MCF 10A (cell line): ENCODE data around the gene KCNJ9. TPM values are rescaled to one million over a fixed set of nuclear protein-coding genes. Genes with fewer than 3 reads are reported as not detected.

Experiments used
- BruUV-seq: library from RNA; stranded (reverse); fragments of 400-500 nt; replicated peaks from 2 replicates; lab custom pipeline; 2021; lab: Mats Ljungman, UMichigan
- CTCF ChIA-PET: fragments of 300-600 bp; sonication (Branson Sonifier 250); formaldehyde crosslinking; extraction: SDS; loops from one replicate; lab custom pipeline; 2021; ENCODE audit warnings: antibody characterized with exemption, inconsistent platforms; lab: Yijun Ruan, JAX
- POLR2A ChIA-PET: fragments of 300-600, 350-650 bp; sonication (Branson Sonifier 250); formaldehyde crosslinking; extraction: SDS; loops from one replicate; lab custom pipeline; 2020; ENCODE audit warnings: antibody characterized with exemption, inconsistent platforms; lab: Yijun Ruan, JAX
- DNase-seq: peaks from one replicate; pipeline ENCODE4 v3.0.0-alpha.2; 2018; ENCODE audit not compliant: unreplicated experiment
- H3K27ac Mint-ChIP-seq: one replicate; pipeline ENCODE4 v1.8.0; 2022; ENCODE audit warnings: mild to moderate bottlenecking, low read depth, mixed read lengths; ENCODE audit not compliant: unreplicated experiment
- H3K27me3 Mint-ChIP-seq: one replicate; pipeline ENCODE4 v1.8.0; 2022; ENCODE audit warnings: mixed read lengths; ENCODE audit not compliant: insufficient read depth, unreplicated experiment
- H3K36me3 Mint-ChIP-seq: one replicate; pipeline ENCODE4 v1.8.0; 2022; ENCODE audit warnings: mild to moderate bottlenecking, moderate library complexity, mixed read lengths; ENCODE audit not compliant: insufficient read depth, unreplicated experiment
- H3K4me1 Mint-ChIP-seq: one replicate; pipeline ENCODE4 v1.8.0; 2022; ENCODE audit warnings: mixed read lengths; ENCODE audit not compliant: insufficient read depth, unreplicated experiment
- H3K4me3 Mint-ChIP-seq: one replicate; pipeline ENCODE4 v1.8.0; 2022; ENCODE audit warnings: mild to moderate bottlenecking, moderate library complexity, mixed read lengths; ENCODE audit not compliant: unreplicated experiment
- H3K9me3 Mint-ChIP-seq: one replicate; pipeline ENCODE4 v1.8.0; 2022; ENCODE audit warnings: mixed read lengths; ENCODE audit not compliant: unreplicated experiment
- intact Hi-C: fragments of 100-400 bp; cut with micrococcal nuclease; formaldehyde crosslinking; loops from 2 replicates; pipeline ENCODE4 v1.14.1; 2022
- total RNA-seq: library from RNA; stranded (reverse); gene quantifications from 2 replicates; pipeline ENCODE4 v1.2.3, GENCODE V29; 2022
- TF ChIP-seq, protein P1 (sequence below): fragments of 200-600 bp; IDR thresholded peaks from one replicate; pipeline ENCODE4 v1.8.0; 2022; ENCODE audit warnings: antibody characterized with exemption, mild to moderate bottlenecking; ENCODE audit not compliant: unreplicated experiment

The KCNJ9 gene
- total RNA-seq, 1 experiment from 2014 or later = 0.07 TPM

DNA sequence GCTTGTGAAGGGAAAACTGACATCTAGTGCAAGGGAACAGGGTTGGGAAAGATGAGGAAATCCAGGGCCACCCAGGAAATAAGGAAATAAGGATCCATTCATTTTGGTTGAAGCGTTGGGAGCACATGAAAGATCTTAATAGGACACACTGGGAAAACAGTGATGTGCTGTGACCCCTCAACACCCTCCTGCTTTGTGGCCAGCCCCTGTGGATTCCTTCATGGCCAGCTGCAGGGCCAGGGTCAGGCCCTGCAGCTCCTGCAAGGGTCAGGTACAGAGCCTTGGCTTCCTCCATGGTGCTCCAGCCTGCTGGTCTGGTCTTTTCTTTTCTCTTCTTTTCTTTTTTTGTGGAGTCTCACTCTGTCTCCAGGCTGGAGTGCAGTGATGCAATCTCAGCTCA is 30.7 kb upstream of the KCNJ9 start:
- BruUV-seq = no TSS peak
- Mint-ChIP-seq H3K4me1 (peaks cover 18% of the 10 kb centered on the region), H3K27me3 (peaks cover 93% of the 10 kb centered on the region), H3K27ac (no peak overlapping the region), H3K36me3 (peaks cover under 1% of the 10 kb centered on the region), H3K4me3 (no peak overlapping the region), H3K9me3 (no peaks in the 10 kb centered on the region)
- CTCF ChIA-PET = interaction anchor here (0.6 to 49.6 kb wide), 9 partner anchors 9 to 1942 kb away, joined by 3 to 1546 read pairs (median 3); partner anchors contain the start of genes IGSF8, KCNJ10 and KCNJ9
- DNase-seq = no peak
- TF ChIP-seq, protein P1, sequence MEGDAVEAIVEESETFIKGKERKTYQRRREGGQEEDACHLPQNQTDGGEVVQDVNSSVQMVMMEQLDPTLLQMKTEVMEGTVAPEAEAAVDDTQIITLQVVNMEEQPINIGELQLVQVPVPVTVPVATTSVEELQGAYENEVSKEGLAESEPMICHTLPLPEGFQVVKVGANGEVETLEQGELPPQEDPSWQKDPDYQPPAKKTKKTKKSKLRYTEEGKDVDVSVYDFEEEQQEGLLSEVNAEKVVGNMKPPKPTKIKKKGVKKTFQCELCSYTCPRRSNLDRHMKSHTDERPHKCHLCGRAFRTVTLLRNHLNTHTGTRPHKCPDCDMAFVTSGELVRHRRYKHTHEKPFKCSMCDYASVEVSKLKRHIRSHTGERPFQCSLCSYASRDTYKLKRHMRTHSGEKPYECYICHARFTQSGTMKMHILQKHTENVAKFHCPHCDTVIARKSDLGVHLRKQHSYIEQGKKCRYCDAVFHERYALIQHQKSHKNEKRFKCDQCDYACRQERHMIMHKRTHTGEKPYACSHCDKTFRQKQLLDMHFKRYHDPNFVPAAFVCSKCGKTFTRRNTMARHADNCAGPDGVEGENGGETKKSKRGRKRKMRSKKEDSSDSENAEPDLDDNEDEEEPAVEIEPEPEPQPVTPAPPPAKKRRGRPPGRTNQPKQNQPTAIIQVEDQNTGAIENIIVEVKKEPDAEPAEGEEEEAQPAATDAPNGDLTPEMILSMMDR = no peak
- intact Hi-C loops = no loop called here
- POLR2A ChIA-PET = interaction anchor here (0.6 to 1.4 kb wide), 3 partner anchors 18 to 27 kb away, joined by 3 to 7 read pairs (median 4); partner anchors contain the start of gene PIGM

DNA sequence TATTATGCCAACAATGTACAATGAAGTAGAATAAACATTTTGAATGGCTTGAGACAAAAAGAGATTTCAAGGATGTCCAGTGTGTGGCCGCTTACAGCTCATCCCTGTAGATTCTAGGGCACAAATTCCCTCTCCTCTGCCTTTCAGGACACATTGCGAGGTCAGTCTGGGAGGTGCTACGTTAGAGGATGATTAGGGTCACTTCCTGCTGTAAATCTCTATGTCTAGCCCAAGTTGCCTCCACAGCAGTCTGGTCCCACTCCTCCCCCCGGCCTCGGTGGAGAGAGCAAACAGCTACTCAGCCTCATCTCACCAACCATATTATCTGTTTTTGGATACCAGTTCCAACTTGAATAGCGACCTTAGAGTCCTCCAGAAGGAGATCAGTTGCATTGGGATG is 28.4 kb upstream of the KCNJ9 start:
- peaks cover 6% of the 10 kb centered on the region for H3K36me3 Mint-ChIP-seq
- no peak overlapping the region for H3K27ac Mint-ChIP-seq
- intact Hi-C loops = no loop called here
- no peaks in the 10 kb centered on the region for H3K9me3 Mint-ChIP-seq
- ChIA-PET POLR2A (interaction anchor here (1.4 kb wide), 1 partner anchor 22 kb away, joined by 4 read pairs; no protein-coding TSS in a partner anchor), CTCF (interaction anchor here (0.6 to 49.6 kb wide), 3 partner anchors 28 to 263 kb away, joined by 3 to 1546 read pairs (median 4); partner anchors contain the start of genes IGSF8, KCNJ10 and KCNJ9)
- no peak overlapping the region for H3K4me3 Mint-ChIP-seq
- BruUV-seq = no TSS peak
- H3K4me1 Mint-ChIP-seq = peaks cover 10% of the 10 kb centered on the region
- peaks cover 96% of the 10 kb centered on the region for H3K27me3 Mint-ChIP-seq
- TF ChIP-seq, protein P1 = no peak
- DNase-seq = no peak

DNA sequence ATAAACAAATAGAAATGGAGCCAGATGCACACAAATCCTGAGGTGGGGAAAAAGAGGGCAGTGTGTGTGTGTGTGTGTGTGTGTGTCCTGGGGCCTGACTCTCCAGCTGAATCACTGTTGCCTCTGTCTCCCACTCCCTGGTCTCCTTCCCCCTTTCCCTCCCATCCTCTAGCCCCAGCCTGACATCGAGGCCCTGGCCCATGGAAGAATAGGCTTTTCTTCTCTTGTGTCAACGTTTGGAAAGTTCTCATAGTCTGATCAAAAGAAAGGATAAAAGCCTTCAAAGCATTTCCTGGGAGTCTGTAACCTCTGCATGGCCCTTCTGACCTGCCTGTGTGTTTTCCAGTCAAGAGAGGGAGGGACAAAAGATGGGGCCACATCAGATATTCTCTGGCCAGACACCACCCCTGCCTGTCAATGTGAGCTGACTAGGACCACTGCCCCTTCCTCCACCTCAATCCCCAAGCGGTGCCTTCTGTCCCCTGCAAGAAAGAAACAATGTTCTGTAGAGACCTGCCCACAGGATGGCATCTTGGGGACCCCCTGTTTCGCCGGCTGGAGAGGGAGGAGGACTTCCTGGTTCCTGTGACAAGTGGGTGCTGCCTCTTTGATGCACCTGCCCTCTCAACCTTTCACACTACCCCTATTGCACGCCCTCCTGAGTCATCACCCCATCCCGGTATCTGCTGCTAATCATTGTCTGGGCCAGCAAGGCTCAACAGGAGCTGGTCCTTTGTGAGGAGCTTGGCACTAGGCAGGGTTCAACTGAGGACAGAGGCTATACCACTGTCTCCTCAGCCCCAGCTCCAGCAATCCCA is 27.6 kb upstream of the KCNJ9 start:
- TF ChIP-seq, protein P1 = no peak
- ChIA-PET CTCF (interaction anchor here (0.7 to 49.6 kb wide), 5 partner anchors 7 to 278 kb away, joined by 3 to 1546 read pairs (median 4); partner anchors contain the start of genes IGSF8, KCNJ10 and KCNJ9), POLR2A (interaction anchor here (0.5 to 1.0 kb wide), 2 partner anchors 21 to 106 kb away, joined by 3 read pairs; no protein-coding TSS in a partner anchor)
- Mint-ChIP-seq H3K4me1 (peaks cover 6% of the 10 kb centered on the region), H3K36me3 (peaks cover 6% of the 10 kb centered on the region), H3K27me3 (peaks cover 96% of the 10 kb centered on the region), H3K27ac (no peak overlapping the region), H3K9me3 (no peaks in the 10 kb centered on the region), H3K4me3 (no peak overlapping the region)
- no peak for DNase-seq
- BruUV-seq = no TSS peak
- intact Hi-C loops = no loop called here

DNA sequence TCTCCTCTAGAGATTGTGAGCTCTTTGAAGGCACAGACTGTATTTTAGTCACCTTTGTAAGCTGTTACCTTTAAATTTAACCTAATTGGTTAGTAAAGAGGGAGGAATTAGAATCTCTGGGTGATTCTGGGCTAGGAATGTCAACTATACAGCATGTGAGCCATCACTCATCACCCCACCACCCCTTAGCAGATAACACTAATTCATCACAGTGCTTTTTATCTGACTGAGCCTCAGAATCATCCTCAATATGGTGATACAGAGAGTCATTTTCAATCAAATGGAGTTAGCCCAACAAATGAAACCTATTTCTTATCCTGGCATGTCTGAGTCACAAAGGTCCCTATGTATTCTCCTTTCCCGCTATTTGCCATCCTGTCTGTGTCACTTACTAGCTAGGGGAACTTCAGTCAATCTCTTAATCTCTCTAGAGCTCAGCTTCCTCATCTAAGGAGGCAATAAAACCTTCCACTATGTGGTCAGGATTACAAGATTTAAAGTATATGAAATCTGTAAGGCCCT is 24.6 kb upstream of the KCNJ9 start:
- BruUV-seq = no TSS peak
- intact Hi-C loops = no loop called here
- DNase-seq = no peak
- H3K4me1 Mint-ChIP-seq = peaks cover 9% of the 10 kb centered on the region
- ChIA-PET CTCF (interaction anchor here (1.1 to 49.6 kb wide), 4 partner anchors 10 to 235 kb away, joined by 3 to 1546 read pairs (median 14); partner anchors contain the start of genes IGSF8, KCNJ10 and KCNJ9), POLR2A (interaction anchor here (0.6 kb wide), 1 partner anchor 25 kb away, joined by 3 read pairs; no protein-coding TSS in a partner anchor)
- peaks cover 77% of the 10 kb centered on the region for H3K27me3 Mint-ChIP-seq
- peaks cover 6% of the 10 kb centered on the region for H3K36me3 Mint-ChIP-seq
- H3K4me3 Mint-ChIP-seq = no peak overlapping the region
- H3K9me3 Mint-ChIP-seq = no peaks in the 10 kb centered on the region
- H3K27ac Mint-ChIP-seq = no peak overlapping the region
- TF ChIP-seq, protein P1 = no peak
